Osteocyte (in vitro differentiated cells): ENCODE results near the gene ANKRD34A. TPM values are rescaled to one million over a fixed set of nuclear protein-coding genes. Genes with fewer than 3 reads are reported as not detected.

Source experiments
- DNase-seq: peaks from one replicate; pipeline ENCODE4 v3.0.0; 2021; ENCODE audit warnings: mixed read lengths; ENCODE audit not compliant: unreplicated experiment; ENCODE audit errors: extremely low spot score
- H3K27ac Mint-ChIP-seq: one replicate; pipeline ENCODE4 v1.8.0; 2021; ENCODE audit warnings: mild to moderate bottlenecking, mixed read lengths; ENCODE audit not compliant: unreplicated experiment
- H3K27me3 Mint-ChIP-seq: one replicate; pipeline ENCODE4 v1.8.0; 2021; ENCODE audit warnings: mixed read lengths; ENCODE audit not compliant: unreplicated experiment
- H3K36me3 Mint-ChIP-seq: one replicate; pipeline ENCODE4 v1.8.0; 2021; ENCODE audit warnings: mixed read lengths; ENCODE audit not compliant: unreplicated experiment
- H3K4me1 Mint-ChIP-seq: one replicate; pipeline ENCODE4 v1.8.0; 2021; ENCODE audit warnings: mixed read lengths; ENCODE audit not compliant: unreplicated experiment
- H3K4me3 Mint-ChIP-seq: one replicate; pipeline ENCODE4 v1.8.0; 2021; ENCODE audit warnings: mild to moderate bottlenecking, moderate library complexity, mixed read lengths; ENCODE audit not compliant: unreplicated experiment
- H3K9me3 Mint-ChIP-seq: one replicate; pipeline ENCODE4 v1.8.0; 2021; ENCODE audit warnings: mixed read lengths; ENCODE audit not compliant: unreplicated experiment
- CTCF ChIP-seq: fragments of 200-600 bp; sonication (generic); IDR thresholded peaks from 2 replicates; pipeline ENCODE4 v1.5.0; 2021; ENCODE audit warnings: antibody characterized with exemption, mild to moderate bottlenecking, moderate library complexity
- total RNA-seq: library from RNA; stranded (reverse); gene quantifications from 2 replicates; pipeline ENCODE4 v1.2.1, GENCODE V29; 2021

Gene ANKRD34A
- total RNA-seq, 1 donor from 2014 or later, result 1.1 TPM

GRCh38 chr1:145957443-145958319, 6.7 kb downstream of the ANKRD34A start, which contains the start of gene LIX1L:
LIX1L (minus strand) TSS chr1:145958017; CDS start chr1:145957927, 90 bp downstream.
- Mint-ChIP-seq H3K27me3 (no peaks in the 10 kb centered on the region), H3K36me3 (no peaks in the 10 kb centered on the region), H3K4me3 (peak within 1 kb of the TSS; percentile 83), H3K27ac (peak within 1 kb of the TSS; percentile 90), H3K9me3 (no peaks in the 10 kb centered on the region), H3K4me1 (peaks cover 62% of the 10 kb centered on the region)
- TF ChIP-seq CTCF, result no peak
- DNase-seq, result peak; percentile 98

- Mint-ChIP-seq H3K4me3 (peak overlapping the region; percentile 83), H3K9me3 (no peaks in the 10 kb centered on the region), H3K36me3 (peaks cover 3% of the 10 kb centered on the region), H3K27ac (peak overlapping the region; percentile 90), H3K27me3 (no peaks in the 10 kb centered on the region), H3K4me1 (peaks cover 57% of the 10 kb centered on the region)
- DNase-seq, result no peak
- no peak for TF ChIP-seq CTCF
Measured at GRCh38 chr1:145956781-145957442, 7.5 kb downstream of the ANKRD34A start.

- H3K27ac Mint-ChIP-seq, result peak overlapping the region; percentile 90
- no peak for TF ChIP-seq CTCF
- peak overlapping the region; percentile 83 for H3K4me3 Mint-ChIP-seq
- H3K4me1 Mint-ChIP-seq, result peaks cover 53% of the 10 kb centered on the region
- H3K36me3 Mint-ChIP-seq, result peaks cover 3% of the 10 kb centered on the region
- no peak for DNase-seq
- H3K9me3 Mint-ChIP-seq, result no peaks in the 10 kb centered on the region
- no peaks in the 10 kb centered on the region for H3K27me3 Mint-ChIP-seq
Measured at GRCh38 chr1:145956361-145956760, 8.0 kb downstream of the ANKRD34A start.

GRCh38 chr1:145955436-145955835, 8.9 kb downstream of the ANKRD34A start:
- Mint-ChIP-seq H3K27ac (peak overlapping the region; percentile 12), H3K27me3 (no peaks in the 10 kb centered on the region), H3K9me3 (no peaks in the 10 kb centered on the region), H3K36me3 (peaks cover 3% of the 10 kb centered on the region), H3K4me1 (peaks cover 47% of the 10 kb centered on the region), H3K4me3 (no peak overlapping the region)
- no peak for TF ChIP-seq CTCF
- DNase-seq, result no peak

DNA sequence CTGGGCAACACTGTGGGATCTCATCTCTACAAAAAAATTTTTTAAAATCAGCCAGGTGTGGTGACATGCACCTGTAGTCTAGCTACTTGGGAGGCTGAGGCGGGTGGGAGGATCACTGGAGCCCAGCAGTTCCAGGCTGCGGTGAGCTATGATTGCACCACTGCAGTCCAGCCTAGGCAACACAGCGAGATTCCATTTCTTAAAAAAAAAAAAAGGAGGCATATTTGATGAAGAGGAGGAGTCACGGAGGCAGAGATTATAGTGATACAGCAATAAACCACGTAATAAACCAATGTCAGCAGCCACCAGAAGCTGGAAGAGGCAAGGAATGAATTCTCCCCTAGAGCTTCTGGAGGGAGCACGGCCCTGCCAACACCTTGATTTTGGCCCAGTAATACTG, 10.5 kb downstream of the ANKRD34A start:
- Mint-ChIP-seq H3K4me1 (peaks cover 51% of the 10 kb centered on the region), H3K27ac (no peak overlapping the region), H3K27me3 (no peaks in the 10 kb centered on the region), H3K4me3 (no peak overlapping the region), H3K36me3 (peaks cover 10% of the 10 kb centered on the region), H3K9me3 (no peaks in the 10 kb centered on the region)
- TF ChIP-seq CTCF, result no peak
- no peak for DNase-seq
